ENCODE data around the gene LCOR.

DNA sequence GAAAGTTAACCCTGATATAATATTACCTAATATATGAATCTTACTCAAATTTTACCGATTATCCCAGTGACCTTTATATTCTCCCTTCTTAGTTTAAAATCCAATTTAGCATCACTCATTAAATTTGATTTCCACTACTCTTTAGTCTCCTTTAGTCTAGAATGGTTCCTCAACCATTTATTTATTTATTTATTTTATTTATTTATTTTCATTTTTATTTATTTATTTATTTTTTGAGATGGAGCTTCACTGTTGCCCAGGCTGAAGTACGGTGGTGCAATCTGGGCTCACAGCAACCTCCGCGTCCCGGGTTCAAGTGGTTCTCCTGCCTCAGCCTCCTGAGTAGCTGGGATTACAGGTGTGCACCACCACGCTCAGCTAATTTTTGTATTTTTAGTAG lies 92.8 kb downstream of the LCOR start:
- no peak for TF ChIP-seq GATA2 (IDR thresholded peaks at IDR 0.05; ENCODE audit: low read depth, low read length)
- no peak for TF ChIP-seq GATA3 (IDR thresholded peaks at IDR 0.05; ENCODE audit: low read depth, low read length)

Data from SH-SY5Y (cell line).